Hepatocyte (in vitro differentiated cells): ENCODE results near the gene SLAMF1. TPM values are rescaled to one million over a fixed set of nuclear protein-coding genes. Genes with fewer than 3 reads are reported as not detected.
A peak's percentile ranks its signal among the peaks of the same experiment; 100 is the strongest.

ENCODE experiments used
- DNase-seq: peaks from one replicate; pipeline ENCODE4 v3.0.0-alpha.2; 2016; ENCODE audit warnings: low spot score
- H2AFZ ChIP-seq: fragments of 200-600 bp; sonication (generic); 2 replicates; pipeline ENCODE4 v1.6.0; 2016; ENCODE audit warnings: antibody characterized with exemption, mild to moderate bottlenecking
- H3K27ac ChIP-seq: fragments of 200-600 bp; sonication (generic); 2 replicates; pipeline ENCODE4 v1.5.1; 2016; ENCODE audit warnings: mild to moderate bottlenecking
- H3K27me3 ChIP-seq: fragments of 200-600 bp; sonication (generic); 2 replicates; pipeline ENCODE4 v1.6.1; 2016
- H3K36me3 ChIP-seq: fragments of 200-600 bp; sonication (generic); replicated peaks from 2 replicates; pipeline ENCODE4 v1.5.1; 2016; ENCODE audit warnings: low read depth; ENCODE audit not compliant: insufficient read depth
- H3K4me1 ChIP-seq: fragments of 200-600 bp; sonication (generic); 2 replicates; pipeline ENCODE4 v1.5.1; 2016; ENCODE audit warnings: mild to moderate bottlenecking, moderate library complexity; ENCODE audit not compliant: insufficient read depth
- H3K4me2 ChIP-seq: fragments of 200-600 bp; sonication (generic); 2 replicates; pipeline ENCODE4 v1.6.0; 2016
- H3K4me3 ChIP-seq: fragments of 200-600 bp; sonication (generic); 2 replicates; pipeline ENCODE4 v1.5.1; 2016; ENCODE audit warnings: mild to moderate bottlenecking
- H3K79me2 ChIP-seq: fragments of 200-600 bp; sonication (generic); 2 replicates; pipeline ENCODE4 v1.6.0; 2017; ENCODE audit warnings: mild to moderate bottlenecking
- H3K9me2 ChIP-seq: fragments of 200-600 bp; sonication (generic); replicated peaks from 2 replicates; pipeline ENCODE4 v1.6.0; 2017; ENCODE audit warnings: mild to moderate bottlenecking; ENCODE audit not compliant: insufficient read depth
- H3K9me3 ChIP-seq: fragments of 200-600 bp; sonication (generic); 2 replicates; pipeline ENCODE4 v1.5.1; 2016; ENCODE audit warnings: low read depth, mild to moderate bottlenecking
- H4K20me1 ChIP-seq: fragments of 200-600 bp; sonication (generic); 2 replicates; pipeline ENCODE4 v1.6.0; 2016; ENCODE audit warnings: mild to moderate bottlenecking; ENCODE audit not compliant: insufficient read depth, poor library complexity, severe bottlenecking
- CTCF ChIP-seq: fragments of 200-600 bp; sonication (generic); IDR thresholded peaks from 2 replicates; pipeline ENCODE4 v1.5.1; 2016; ENCODE audit warnings: antibody characterized with exemption, mild to moderate bottlenecking; ENCODE audit not compliant: poor library complexity
- EZH2 ChIP-seq: fragments of 200-600 bp; sonication (generic); IDR thresholded peaks from 2 replicates; pipeline ENCODE4 v1.6.1; 2016; ENCODE audit warnings: antibody characterized with exemption, mild to moderate bottlenecking, borderline replicate concordance
- EZH2phosphoT487 ChIP-seq: fragments of 200-600 bp; sonication (generic); IDR thresholded peaks from one replicate; pipeline ENCODE4 v1.6.1; 2018; ENCODE audit warnings: antibody characterized with exemption, mild to moderate bottlenecking, low read depth, moderate library complexity; ENCODE audit not compliant: unreplicated experiment, severe bottlenecking
- WGBS: methylation state at CpG from one replicate; pipeline ENCODE4 v1.1.6; 2016; ENCODE audit warnings: low lambda C conversion rate; ENCODE audit errors: missing lambda C conversion rate; 5-methylcytosine and 5-hydroxymethylcytosine counted together
- polyA plus RNA-seq: library from polyadenylated mRNA; unstranded; fragments of >200 nt; fragmentation: Nextera tagmentation; extraction: Ambion mirVana; gene quantifications from 2 replicates; pipeline ENCODE4 v1.2.1, GENCODE V29; 2016
- total RNA-seq: library from RNA; depleted of rRNA; stranded (reverse); fragments of >200 nt; gene quantifications from 2 replicates; pipeline ENCODE4 v1.2.3, GENCODE V29; 2014

Gene SLAMF1
- total and polyA plus RNA-seq, 2 experiments from 2014 or later = 1.2 to 2.1 TPM

GRCh38 chr1:160665330-160666078 is 18.7 kb upstream of the SLAMF1 start:
- peak overlapping the region; percentile 33 for H2AFZ ChIP-seq
- no peaks in the 10 kb centered on the region for H3K79me2 ChIP-seq
- no peak overlapping the region for H3K4me2 ChIP-seq
- H3K27ac ChIP-seq = peak overlapping the region; percentile 46
- peaks cover 9% of the 10 kb centered on the region for H3K4me1 ChIP-seq
- 26% methylated on average over 6 of the region's 6 CpGs for WGBS
- no peaks in the 10 kb centered on the region for H4K20me1 ChIP-seq
- H3K9me3 ChIP-seq = no peaks in the 10 kb centered on the region
- no peaks in the 10 kb centered on the region for H3K27me3 ChIP-seq
- H3K36me3 ChIP-seq = no peaks in the 10 kb centered on the region
- no peaks in the 10 kb centered on the region for H3K9me2 ChIP-seq
- H3K4me3 ChIP-seq = no peak overlapping the region
- TF ChIP-seq EZH2phosphoT487 (no peak), EZH2 (no peak), CTCF (no peak)
- no peak for DNase-seq

- no peaks in the 10 kb centered on the region for H3K36me3 ChIP-seq
- DNase-seq = no peak
- H3K4me1 ChIP-seq = peaks cover 9% of the 10 kb centered on the region
- no peak overlapping the region for H2AFZ ChIP-seq
- H3K27ac ChIP-seq = no peak overlapping the region
- TF ChIP-seq CTCF (no peak), EZH2phosphoT487 (no peak), EZH2 (no peak)
- no peaks in the 10 kb centered on the region for H3K79me2 ChIP-seq
- no peaks in the 10 kb centered on the region for H4K20me1 ChIP-seq
- no peak overlapping the region for H3K4me2 ChIP-seq
- no peak overlapping the region for H3K4me3 ChIP-seq
- no peaks in the 10 kb centered on the region for H3K9me2 ChIP-seq
- H3K27me3 ChIP-seq = no peaks in the 10 kb centered on the region
- no peaks in the 10 kb centered on the region for H3K9me3 ChIP-seq
- WGBS = 85% methylated on average over 3 of the region's 3 CpGs
These were observed 17.8 kb upstream of the SLAMF1 start for GRCh38 chr1:160664573-160665051.

GRCh38 chr1:160662910-160663309 is 16.1 kb upstream of the SLAMF1 start:
- no peak for TF ChIP-seq EZH2phosphoT487
- TF ChIP-seq EZH2 = no peak
- no peak for TF ChIP-seq CTCF
- H3K9me2 ChIP-seq = no peaks in the 10 kb centered on the region
- no peak for DNase-seq
- no peaks in the 10 kb centered on the region for H3K9me3 ChIP-seq
- no peaks in the 10 kb centered on the region for H3K27me3 ChIP-seq
- peaks cover 16% of the 10 kb centered on the region for H3K4me1 ChIP-seq
- no peaks in the 10 kb centered on the region for H4K20me1 ChIP-seq
- H2AFZ ChIP-seq = no peak overlapping the region
- H3K4me2 ChIP-seq = no peak overlapping the region
- H3K4me3 ChIP-seq = no peak overlapping the region
- WGBS = 95% methylated on average over 4 of the region's 4 CpGs
- no peaks in the 10 kb centered on the region for H3K36me3 ChIP-seq
- H3K79me2 ChIP-seq = no peaks in the 10 kb centered on the region
- H3K27ac ChIP-seq = no peak overlapping the region
